Measurements from ENCODE around the gene DGCR6.
"Not testable (repeated sequence)": the region's sequence is repeated elsewhere in the genome, so short reads cannot be mapped to it uniquely, and the experiment has no call there.

- TF ChIP-seq CTCF (IDR thresholded peaks at IDR 0.05); POLR2A (IDR thresholded peaks at IDR 0.05; ENCODE audit: low read depth); POLR2AphosphoS5 (IDR thresholded peaks at IDR 0.05); EP300 (IDR thresholded peaks at IDR 0.05): not testable (repeated sequence)
Measured at GRCh38 chr22:18956121-18956895, 50.2 kb downstream of the DGCR6 start.

All from esophagus muscularis mucosa (tissue), 4 donors.